Stimulated activated CD8-positive, alpha-beta memory T cell treated with anti-CD3 and anti-CD28 coated beads, Interleukin-4, amount 100 ng/mL, for 4 hours (primary cell): Measurements from ENCODE around the gene TJP2.
"Not testable (repeated sequence)": the region's sequence is repeated elsewhere in the genome, so short reads cannot be mapped to it uniquely, and the experiment has no call there.

Experiments
- DNase-seq, 2 donors: peaks; one replicate each; pipeline ENCODE4 v3.0.0-alpha.2; 2020; ENCODE audit warnings: low read depth in 2 of 2, low spot score in 1 of 2

Gene TJP2

DNA sequence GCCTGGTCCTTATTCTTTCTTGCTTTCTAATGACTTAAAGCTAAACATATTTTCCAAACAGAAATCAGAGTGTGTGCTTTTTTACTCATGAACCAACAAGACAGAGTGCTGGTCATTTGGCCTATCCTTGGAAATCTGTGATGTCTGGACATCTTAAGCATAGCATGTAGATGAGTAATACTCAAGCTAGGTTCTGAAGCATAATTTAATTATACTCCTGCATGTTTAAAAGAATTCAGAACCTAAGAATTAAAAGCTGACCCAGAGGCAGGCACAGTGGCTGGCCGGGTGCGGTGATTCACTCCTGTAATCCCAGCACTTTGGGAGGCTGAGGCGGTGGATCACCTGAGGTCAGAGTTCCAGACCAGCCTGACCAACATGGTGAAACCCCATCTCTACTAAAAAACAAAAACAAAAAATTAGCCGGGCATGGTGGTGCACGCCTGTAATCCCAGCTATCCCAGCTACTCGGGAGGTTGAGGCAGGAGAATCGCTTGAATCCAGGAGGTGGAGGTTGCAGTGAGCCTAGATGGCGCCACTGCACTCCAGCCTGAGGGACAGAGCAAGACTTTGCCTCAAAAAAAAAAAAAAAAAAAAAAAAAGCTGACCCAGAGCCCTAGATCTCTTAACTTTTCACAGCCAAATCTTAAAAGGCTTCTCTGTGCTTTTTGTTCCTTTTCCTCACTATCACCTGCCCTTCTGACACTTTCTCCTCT is 16.2 kb upstream of the TJP2 start:
- no peak for DNase-seq

DNA sequence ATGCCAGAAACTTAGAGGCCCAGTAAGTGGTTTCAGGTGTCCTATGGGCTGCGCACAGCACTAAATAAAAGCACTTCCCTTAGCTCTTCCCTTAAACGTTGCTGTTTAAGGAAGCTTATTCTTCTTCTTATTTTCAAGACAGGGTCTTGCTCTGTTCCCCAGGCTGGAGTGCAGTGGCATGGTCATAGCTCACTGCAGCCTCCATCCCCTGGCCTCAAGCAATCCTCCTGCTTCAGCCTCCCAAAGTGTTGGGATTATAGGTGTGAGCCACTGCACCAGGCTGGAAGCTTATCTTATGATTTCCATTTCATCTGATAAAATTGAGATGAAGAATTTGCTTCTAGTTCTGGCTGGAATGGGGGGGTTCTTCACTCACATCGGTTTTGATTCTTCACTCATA is 15.6 kb upstream of the TJP2 start:
- no peak for DNase-seq

DNA sequence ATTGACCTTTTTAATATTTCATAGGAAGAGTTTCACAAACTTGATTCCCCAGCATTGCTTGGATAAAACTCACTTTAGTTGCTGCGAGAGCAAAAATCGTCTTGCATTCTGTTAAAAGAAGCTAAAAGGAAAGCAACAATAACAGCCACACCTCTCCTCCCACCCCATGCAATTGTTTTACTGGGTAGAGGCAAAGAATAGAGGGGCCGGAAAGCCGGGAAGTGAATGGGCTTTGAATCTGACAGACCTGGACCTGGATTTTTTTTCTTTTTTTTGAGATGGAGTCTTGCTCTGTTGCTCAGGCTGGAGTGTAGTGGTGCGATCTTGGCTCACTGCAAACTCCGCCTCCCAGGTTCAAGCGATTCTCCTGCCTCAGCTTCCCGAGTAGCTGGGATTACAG is 9.5 kb upstream of the TJP2 start:
- DNase-seq = not testable (repeated sequence)

DNA sequence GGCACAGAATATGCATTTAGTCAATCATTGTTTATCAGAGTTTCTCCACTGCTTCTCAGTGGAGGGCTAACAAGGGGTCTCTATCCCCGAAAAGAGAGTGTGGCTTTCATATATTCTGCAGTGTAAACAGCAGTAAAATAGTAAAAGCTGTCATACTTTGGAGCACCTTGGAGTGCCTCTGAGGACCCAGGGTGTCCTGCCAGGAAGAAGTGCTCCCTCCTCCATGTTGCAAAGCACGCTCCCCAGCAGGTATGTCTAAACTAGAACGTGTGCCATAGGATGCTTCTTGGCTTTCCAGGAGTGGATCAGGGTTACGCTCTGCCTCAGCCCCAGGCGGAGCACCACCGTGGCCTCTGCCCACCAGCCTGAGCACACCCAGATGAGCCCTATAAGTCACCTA is 8.5 kb upstream of the TJP2 start:
- DNase-seq = no peak

DNA sequence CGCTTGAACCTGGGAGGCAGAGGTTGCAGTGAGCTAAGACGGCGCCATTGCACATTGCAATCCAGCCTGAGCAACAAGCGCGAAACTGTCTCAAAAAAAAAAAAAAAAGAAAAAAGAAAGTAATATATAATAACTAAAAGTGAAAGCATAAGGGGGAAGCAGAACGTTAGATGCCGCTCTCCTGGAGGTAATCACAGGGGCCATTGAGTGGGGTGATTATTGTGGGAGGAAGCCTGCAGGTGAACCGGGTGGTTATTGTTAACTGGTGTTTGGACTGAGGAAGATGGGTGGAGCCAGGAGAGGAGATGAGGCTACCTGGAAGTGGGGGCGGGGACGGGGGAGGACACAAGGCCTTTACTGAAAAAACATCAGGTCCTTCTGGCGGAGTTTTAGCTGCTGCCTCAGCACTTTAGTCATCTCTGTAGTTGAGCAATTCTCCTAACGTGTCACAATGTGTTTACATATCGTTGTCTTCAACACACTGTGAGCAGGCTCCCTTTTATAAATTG is 5.3 kb upstream of the TJP2 start:
- no peak for DNase-seq

DNA sequence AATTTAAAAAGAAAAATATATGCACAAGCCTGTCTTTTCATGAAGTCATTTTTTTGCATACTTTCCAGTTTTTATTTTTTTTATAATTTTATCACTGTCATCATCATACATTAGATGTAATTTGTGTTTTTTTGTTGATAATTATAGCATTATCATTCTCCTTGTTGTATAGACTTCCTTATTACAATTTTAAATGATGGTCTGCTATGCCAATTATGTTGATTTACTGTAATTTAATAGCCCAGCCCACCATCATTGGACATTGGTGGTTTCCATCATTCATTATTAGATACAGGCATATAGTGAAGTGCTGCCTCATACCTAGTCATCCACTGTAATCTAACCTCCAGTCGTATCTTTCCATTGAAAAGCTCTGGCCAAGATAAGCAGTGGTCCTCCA is 3.8 kb upstream of the TJP2 start:
- no peak for DNase-seq

DNA sequence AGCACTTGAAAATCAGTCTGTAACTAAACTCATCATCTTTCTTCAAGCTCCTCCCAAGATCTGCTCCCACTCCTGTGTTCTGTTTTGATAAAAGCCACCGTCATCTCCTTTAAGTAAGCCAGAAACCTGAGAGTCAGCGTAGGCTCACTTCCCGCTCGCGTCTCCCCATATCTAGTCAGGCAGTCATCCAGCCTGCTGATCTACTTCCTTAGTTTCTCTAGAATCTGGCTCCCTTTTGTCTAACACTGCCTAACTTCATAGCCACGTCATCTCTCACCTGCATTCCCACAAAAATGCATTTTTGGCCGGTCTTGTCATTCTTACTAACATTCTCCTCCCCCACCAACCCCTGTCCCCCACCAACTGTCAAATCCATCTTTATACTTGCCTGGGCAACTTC is 3.0 kb upstream of the TJP2 start:
- no peak for DNase-seq

DNA sequence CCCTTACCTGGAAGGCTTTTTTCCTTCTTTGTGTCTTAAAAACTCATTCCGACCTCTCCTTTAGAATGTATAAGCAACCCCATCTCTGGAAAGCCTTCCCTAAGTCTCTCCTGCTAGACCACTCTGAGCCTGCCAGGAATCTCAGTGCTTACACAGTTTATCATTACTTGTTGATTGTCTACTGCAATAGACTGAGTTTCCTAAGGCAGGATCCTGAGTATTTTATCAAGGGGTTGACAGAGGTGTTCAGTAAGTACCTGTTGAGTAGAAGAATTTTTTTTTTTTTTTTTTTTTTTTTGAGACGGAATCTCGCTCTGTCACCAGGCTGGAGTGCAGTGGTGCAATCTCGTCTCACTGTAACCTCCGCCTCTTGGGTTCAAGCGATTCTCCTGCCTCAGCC is 2.6 kb upstream of the TJP2 start:
- DNase-seq = no peak

DNA sequence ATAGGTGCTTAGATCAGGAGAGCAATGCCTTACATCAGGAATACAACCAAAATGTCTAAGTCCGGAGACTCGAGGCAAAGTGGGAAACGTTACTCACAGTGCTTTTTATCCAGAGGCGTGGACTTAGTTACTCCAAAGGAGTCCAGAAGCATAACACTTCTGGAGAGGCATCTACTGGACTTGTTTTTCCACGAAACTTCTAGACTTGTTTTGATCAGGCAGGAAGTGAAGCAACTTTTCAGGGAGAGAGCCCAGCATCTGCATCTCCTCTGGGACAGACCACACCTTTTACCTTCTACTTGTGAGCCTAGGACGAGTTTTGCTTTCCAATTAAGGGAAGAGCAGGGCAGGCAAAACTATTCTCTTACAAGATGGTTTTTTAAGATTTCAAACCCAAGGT is 1.2 kb upstream of the TJP2 start:
- no peak for DNase-seq

DNA sequence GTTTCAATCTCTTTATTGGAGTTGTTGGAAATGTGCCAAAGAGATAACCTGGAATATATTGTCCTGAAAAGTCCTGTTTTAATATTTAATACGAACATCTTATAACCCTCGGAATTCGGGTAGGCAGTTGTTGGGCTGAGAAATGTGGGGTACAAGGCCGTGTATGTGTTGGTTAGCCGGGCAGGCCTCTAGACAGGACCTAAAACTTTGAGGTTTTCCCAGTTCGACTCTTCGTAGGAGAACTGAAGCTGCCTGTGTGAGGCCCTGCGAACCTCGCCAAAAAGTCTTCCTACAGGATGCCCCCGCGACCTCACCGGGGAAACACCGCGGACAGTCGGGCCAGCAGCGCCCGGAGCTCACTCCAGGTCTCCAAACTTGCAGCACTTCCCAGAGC is 583 bp upstream of the TJP2 start:
- DNase-seq = no peak

DNA sequence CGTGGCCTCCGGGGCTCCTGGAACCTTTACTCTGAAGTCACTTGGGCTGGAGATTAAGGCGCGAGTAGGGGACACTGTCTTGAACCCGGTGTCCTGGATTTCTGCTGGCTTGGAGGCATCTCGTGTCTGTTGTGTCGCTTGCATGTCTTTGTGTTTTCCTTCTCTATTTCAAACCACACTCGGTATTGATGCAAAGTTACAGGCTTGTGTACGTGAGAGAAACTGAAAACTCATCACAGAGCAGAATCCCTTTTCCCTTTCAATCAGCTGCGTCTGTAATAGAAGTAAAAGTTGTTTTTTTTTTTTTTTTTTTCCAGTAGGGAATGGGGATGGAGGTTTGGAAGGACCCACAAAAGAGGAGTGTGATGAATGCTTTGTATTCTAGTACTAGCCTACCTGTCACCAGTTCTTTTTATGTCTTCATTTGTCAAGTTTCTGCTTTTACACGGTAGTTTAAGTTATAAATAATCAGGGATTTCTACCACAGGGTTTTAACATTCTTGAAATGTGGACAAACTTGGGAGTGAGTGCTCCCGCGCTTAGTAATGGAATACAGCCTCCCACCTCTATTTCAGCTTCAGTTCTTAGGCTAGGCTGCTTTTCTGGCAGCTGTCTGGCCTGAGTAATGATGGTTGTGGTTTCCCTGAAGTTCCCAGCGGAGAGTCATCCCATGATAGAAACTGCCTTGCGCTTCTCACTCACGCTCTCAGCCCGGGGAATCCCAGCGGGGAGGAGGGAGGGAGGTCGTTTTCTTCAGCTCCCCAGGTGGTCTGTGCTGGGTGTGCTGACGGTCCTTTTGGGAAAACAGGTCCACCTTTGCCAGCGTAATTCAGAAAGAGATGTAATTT is 763 bp downstream of the TJP2 start:
- no peak for DNase-seq

DNA sequence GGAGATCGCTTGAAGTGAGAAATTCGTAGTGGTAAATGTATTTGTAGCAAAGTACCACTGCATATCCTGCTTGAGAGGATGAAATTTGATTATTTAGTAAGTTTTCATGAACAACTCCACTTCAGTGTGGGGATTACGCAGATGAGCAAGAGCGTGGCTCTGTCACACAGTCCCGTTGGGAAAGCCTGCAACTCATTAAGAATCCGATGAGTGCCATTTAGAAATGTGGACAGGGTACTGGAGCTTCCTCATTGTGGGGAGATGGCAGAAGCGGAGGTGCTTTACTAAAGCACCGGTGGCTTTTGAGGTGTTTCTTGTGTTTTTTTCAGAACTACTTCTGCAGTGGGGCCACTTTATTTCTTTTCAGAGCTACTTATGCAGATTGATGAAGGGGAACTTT is 1.4 kb downstream of the TJP2 start:
- no peak for DNase-seq

DNA sequence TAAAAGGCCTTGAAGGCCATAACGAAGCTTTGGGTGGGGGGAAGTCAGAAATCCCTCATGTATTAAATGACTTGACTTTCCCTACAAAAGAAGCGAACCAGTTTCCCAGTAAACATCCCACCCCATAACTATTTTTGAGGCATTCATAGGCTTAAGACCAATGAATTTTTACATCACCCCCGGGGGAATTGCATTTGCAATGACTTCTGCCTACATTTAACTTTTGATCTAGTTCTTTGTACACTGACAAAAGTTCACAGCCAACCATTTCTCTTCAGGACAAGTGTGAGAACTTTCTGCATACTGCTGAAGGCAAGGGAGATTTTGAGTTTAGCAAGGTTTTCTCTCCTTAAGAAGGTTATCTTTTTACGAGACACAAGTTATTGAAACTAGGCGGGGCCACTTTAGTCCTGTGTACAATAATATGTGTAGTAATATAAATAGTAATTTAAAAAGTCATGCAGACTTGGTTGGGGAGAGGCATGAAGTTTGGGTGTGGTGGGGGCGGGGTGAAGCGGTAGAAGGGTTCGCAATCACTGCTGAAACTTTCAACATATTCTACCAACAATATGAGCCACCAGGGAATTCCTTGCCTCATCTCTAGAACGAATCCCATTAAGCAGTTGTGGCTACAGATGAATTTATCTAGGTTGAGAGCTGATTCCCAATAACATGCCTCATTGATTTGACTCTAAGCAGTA is 2.5 kb downstream of the TJP2 start:
- DNase-seq = no peak

DNA sequence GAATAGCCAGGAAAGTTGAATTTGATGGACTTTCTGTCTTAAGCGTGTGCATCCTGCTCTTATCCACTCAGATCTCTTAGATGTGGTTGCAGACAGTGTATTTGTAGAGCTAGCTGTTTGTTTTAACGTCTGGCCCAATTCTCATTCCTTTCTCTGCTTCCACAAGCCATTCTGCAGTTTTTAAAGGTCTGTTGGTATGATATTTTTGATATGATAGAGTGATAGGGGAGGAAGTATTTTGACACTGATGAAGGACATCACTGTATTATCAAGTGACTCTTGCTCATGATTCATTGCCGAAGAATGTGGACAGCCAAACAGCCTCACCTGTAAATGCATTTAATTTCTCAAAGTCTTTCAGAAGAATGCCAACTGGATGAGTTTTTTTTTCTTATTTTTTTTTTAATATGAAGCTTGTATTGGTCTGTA is 4.5 kb downstream of the TJP2 start:
- DNase-seq = no peak

DNA sequence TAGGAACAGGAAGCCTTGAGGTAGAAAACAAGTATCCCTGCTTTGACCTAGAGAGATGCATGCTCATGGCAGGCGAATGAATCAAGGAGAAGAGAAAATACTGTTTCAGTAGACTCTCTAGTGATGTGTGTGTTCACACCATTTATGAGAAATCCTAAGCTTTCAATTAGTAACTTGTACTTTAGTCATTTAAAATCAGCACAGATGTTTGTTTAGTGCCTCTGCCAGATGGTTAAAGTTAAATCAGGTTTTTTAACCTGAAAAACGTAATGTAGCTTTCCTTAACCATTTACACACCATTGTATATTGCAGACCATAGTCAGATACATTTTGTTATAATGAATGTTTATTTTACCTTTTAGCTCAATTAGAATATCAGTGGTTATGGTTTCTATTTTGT is 5.0 kb downstream of the TJP2 start:
- no peak for DNase-seq

DNA sequence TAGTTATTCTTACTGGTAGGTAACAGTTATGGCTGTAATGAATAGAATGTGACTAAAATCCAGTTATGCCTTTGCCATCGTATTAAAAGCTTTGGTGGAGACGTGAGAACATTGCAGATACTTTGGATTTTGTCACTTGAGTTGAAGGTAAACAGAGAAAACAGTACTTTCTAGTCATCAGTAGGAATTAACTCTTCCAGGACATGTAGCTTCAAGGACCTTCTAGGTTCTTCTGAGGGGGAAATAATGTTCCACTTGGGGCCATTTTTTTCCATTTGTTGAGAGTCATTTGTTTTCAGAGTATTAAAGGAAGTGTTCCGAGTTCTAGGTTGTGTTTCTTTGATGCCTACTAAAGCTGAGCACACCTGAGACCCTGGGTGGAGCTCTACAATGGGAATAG is 6.1 kb downstream of the TJP2 start:
- DNase-seq = no peak

DNA sequence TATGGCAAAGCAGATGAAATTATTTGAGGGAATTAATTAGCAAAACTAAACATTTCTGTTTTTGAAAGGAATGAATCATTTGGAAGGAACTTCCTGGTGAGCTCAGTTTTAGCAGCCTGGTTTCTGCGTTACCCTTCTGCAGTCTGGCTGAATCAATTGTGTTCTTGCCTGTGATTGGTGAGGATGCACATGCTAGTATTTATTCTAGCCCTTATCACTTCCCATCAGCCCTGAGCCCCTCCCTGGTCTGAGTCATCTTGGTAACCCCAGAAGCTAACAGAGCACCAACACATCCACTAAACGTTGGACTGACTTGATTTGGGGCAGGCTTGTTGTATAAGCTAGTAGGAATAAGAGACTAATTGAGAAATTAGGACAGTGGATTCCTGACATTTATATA is 6.6 kb downstream of the TJP2 start:
- DNase-seq = no peak

DNA sequence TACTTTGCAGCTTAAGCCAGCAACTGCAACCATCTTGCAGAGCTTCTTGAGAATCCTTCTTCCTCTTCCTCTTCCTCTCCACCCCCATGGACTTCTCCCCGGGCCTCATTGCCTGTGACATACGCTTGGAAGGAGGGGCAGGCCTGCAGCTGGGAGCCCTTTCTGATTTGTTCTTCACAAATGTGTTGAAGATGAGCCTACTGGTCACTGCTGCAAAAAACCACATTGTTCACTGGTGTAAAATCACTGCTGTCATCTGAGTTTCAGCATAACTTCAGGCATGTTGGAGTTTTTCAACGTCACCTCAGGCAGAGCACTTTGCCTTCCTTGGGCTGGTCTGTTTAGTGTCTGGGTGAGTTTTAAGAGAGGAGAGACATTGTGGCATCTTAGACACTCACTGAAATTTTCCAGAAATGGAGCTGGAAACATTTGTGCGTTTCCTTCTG is 7.9 kb downstream of the TJP2 start:
- DNase-seq = no peak

DNA sequence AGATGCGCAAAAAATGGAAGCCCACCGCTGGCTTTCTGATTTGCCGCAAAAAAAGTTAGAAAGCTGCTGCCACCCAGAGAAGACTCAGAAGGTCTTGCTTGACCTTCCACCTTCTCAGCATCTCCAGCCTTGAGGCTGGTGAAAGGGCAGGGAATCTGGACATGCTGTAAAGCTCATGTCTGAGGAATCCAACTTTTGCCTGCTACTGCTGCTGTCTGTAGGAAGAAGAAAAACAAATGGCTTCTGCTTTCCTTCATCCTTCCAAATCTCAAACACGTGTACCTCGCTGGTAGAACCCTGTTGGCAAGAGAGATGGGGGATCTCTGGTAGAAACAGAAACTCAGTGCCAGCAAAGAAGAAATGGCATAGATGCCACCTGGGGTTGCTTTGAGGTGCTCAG is 10.2 kb downstream of the TJP2 start:
- no peak for DNase-seq

DNA sequence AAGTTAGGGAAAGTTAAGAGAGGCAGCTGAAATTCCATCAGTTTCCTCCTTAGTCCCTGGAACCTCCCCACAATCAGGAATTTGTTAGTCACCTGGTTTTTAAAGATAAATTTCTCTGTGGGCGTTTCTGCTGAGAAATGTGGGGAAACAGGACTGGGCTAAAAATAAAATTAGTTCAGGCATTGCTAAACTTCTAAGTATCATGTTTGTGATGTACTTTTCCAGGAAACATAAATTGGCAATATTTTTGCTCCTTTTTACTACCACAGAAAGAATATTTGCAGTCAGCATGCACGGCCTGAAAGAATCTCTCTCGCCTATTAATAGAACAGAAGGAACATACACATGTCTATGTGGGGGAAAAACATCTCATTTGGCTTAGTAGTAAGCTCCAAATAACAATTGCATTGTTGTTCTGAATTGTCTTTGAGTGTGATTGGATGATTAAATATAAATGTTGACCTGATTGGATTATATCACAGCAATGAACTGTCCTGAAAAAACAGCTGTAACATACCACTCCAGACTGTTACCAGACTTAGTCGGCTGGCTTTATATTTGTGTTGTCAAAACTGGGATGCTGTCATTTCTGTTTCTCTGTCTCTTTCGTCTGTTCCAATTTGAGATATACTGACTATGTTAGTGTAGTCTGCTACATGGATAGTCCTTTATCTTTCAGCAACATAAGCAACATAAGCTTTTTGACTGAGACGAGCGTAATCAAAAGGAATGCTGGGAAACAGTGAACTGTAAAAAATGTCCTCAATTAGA is 12.9 kb downstream of the TJP2 start:
- no peak for DNase-seq

DNA sequence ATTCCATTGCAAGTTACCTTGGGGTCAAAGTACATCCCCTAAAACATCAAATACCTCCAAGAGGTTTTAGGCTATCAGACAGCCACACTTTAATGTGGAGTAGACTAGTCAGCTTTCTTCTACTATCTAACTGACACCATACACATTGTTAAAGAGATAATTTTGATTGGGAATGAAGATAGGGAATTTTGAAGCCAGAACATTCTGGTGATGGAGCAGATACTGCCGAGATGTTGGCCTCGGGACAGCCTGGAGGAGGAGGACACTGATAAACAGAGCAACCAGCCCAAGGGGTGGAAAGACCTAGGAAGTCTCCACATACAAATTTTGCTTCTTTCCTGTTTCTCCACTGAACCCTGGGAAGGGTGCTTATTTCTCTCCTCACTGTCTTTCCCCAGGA is 14.9 kb downstream of the TJP2 start:
- no peak for DNase-seq
